Caki2 (cell line): ENCODE data around the gene DNAJC15. TPM values are rescaled to one million over a fixed set of nuclear protein-coding genes. Genes with fewer than 3 reads are reported as not detected.

Experiments
- DNase-seq: peaks from one replicate; pipeline ENCODE4 v3.0.0-alpha.2; 2015; ENCODE audit warnings: low read depth
- in situ Hi-C: cut with HindIII; loops from 2 replicates; pipeline ENCODE4 v1.10.0; 2016; ENCODE audit warnings: low sequenced_read_pairs, low pct_unique_long_range_greater_than_20kb, mixed read lengths
- total RNA-seq: library from RNA; depleted of rRNA; stranded (reverse); fragments of >200 nt; shearing (Covaris generic); gene quantifications from 2 replicates; pipeline ENCODE4 v1.2.3, GENCODE V29; 2014; ENCODE audit warnings: low replicate concordance

DNAJC15 gene
- total RNA-seq, 1 experiment from 2014 or later: 0.03 TPM

- in situ Hi-C loops: no loop called here
- no peak for DNase-seq
Measured at GRCh38 chr13:43000676-43001075, 22.7 kb upstream of the DNAJC15 start.

GRCh38 chr13:43002021-43002420 is 21.4 kb upstream of the DNAJC15 start:
- DNase-seq: no peak
- in situ Hi-C loops: no loop called here

GRCh38 chr13:43003010-43003409 is 20.4 kb upstream of the DNAJC15 start:
- no peak for DNase-seq
- in situ Hi-C loops: no loop called here

GRCh38 chr13:43003729-43004128 is 19.7 kb upstream of the DNAJC15 start:
- in situ Hi-C loops: no loop called here
- DNase-seq: no peak

- no peak for DNase-seq
- in situ Hi-C loops: no loop called here
Measured at GRCh38 chr13:43005460-43006236, 17.7 kb upstream of the DNAJC15 start.

GRCh38 chr13:43006893-43007631 is 16.3 kb upstream of the DNAJC15 start:
- in situ Hi-C loops: no loop called here

GRCh38 chr13:43008596-43008995 is 14.8 kb upstream of the DNAJC15 start:
- DNase-seq: no peak
- in situ Hi-C loops: no loop called here

More at GRCh38 chr13:43006893-43007631, 16.3 kb upstream of the DNAJC15 start:
- peak; percentile 15 for DNase-seq

GRCh38 chr13:43009506-43009905 is 13.9 kb upstream of the DNAJC15 start:
- in situ Hi-C loops: no loop called here
- no peak for DNase-seq

GRCh38 chr13:43014162-43014561 is 9.2 kb upstream of the DNAJC15 start:
- in situ Hi-C loops: no loop called here
- DNase-seq: no peak

GRCh38 chr13:43016226-43016625 is 7.2 kb upstream of the DNAJC15 start:
- DNase-seq: no peak

GRCh38 chr13:43019811-43020210 is 3.6 kb upstream of the DNAJC15 start:
- in situ Hi-C loops: no loop called here
- no peak for DNase-seq

More at GRCh38 chr13:43016226-43016625, 7.2 kb upstream of the DNAJC15 start:
- in situ Hi-C loops: no loop called here

GRCh38 chr13:43020794-43021193 is 2.6 kb upstream of the DNAJC15 start:
- in situ Hi-C loops: no loop called here
- DNase-seq: no peak

GRCh38 chr13:43021926-43022670 is 1.3 kb upstream of the DNAJC15 start:
- DNase-seq: no peak
- in situ Hi-C loops: no loop called here

- in situ Hi-C loops: no loop called here
- DNase-seq: no peak
Measured at GRCh38 chr13:43022934-43023288, 475 bp upstream of the DNAJC15 start.

- in situ Hi-C loops: no loop called here
- no peak for DNase-seq
Measured at GRCh38 chr13:43026262-43026661, 2.9 kb downstream of the DNAJC15 start.

- DNase-seq: no peak
- in situ Hi-C loops: no loop called here
Measured at GRCh38 chr13:43030548-43030947, 7.2 kb downstream of the DNAJC15 start.

GRCh38 chr13:43031881-43032280 is 8.5 kb downstream of the DNAJC15 start:
- in situ Hi-C loops: no loop called here
- DNase-seq: no peak

- DNase-seq: no peak
- in situ Hi-C loops: no loop called here
Measured at GRCh38 chr13:43033038-43033437, 9.7 kb downstream of the DNAJC15 start.
